Body of pancreas (tissue), 4 donors: ENCODE measurements around the gene SPATA46. TPM values are rescaled to one million over a fixed set of nuclear protein-coding genes. Genes with fewer than 3 reads are reported as not detected.

Source experiments
- ATAC-seq: fragments of 150-250 bp; one replicate; pipeline ENCODE4 v1.9.1; 2016
- DNase-seq, 4 donors: peaks; one replicate each; pipeline ENCODE4 v3.0.0-alpha.2; 2019
- H3K27ac ChIP-seq, 4 donors: fragments of 200-600 bp; sonication (generic); 1 replicate in 3 of 4; 2 replicates in 1 of 4; pipeline versions ENCODE4 v1.5.1 to v1.6.1; 2016 to 2019; ENCODE audit warnings: mild to moderate bottlenecking in 1 of 4, mixed read lengths in 1 of 4, moderate library complexity in 1 of 4
- H3K27me3 ChIP-seq, 2 donors: fragments of 200-600 bp; sonication (generic); one replicate each; pipeline ENCODE4 v1.6.0; 2016; ENCODE audit warnings: mild to moderate bottlenecking in 1 of 2
- H3K36me3 ChIP-seq, 2 donors: fragments of 200-600 bp; sonication (generic); replicated peaks in 1 of 2; 2 replicates each; pipeline ENCODE4 v1.5.1; 2016; ENCODE audit warnings: low read depth in 2 of 2; ENCODE audit not compliant: insufficient read depth in 1 of 2
- H3K4me1 ChIP-seq: fragments of 200-600 bp; sonication (generic); one replicate; pipeline ENCODE4 v1.6.0; 2016
- H3K4me3 ChIP-seq, 2 donors: fragments of 200-600 bp; sonication (generic); 1 replicate in 1 of 2; 2 replicates in 1 of 2; pipeline ENCODE4 v1.5.1; 2016 to 2019
- H3K9me3 ChIP-seq, 3 donors: fragments of 200-600 bp; sonication (generic); 1 replicate in 2 of 3; 2 replicates in 1 of 3; pipeline ENCODE4 v1.5.1; 2016
- CTCF ChIP-seq, 7 experiments: fragments of 450-650 bp in 4 of 7; fragments of 200-600 bp in 3 of 7; sonication (generic) in 3 of 7; IDR thresholded peaks; one replicate each; pipeline ENCODE4 v1.5.1; 2016 to 2019; ENCODE audit warnings: antibody characterized with exemption in 7 of 7
- POLR2A ChIP-seq, 3 donors: fragments of 450-650 bp; IDR thresholded peaks; one replicate each; pipeline ENCODE4 v1.6.1; 2016; ENCODE audit warnings: antibody characterized with exemption in 3 of 3, mild to moderate bottlenecking in 2 of 3
- WGBS, 2 donors: methylation state at CpG; one replicate each; pipeline ENCODE4 v1.1.5; 2017; 5-methylcytosine and 5-hydroxymethylcytosine counted together
- intact Hi-C: fragments of 100-400 bp; cut with DNase I; formaldehyde crosslinking; loops from one replicate; pipeline ENCODE4 v1.15.1; 2023
- total RNA-seq, 2 donors: library from RNA; depleted of rRNA; stranded (reverse); fragments of >200 nt; gene quantifications; one replicate each; pipeline ENCODE4 v1.1.0, GENCODE V29; 2016

The SPATA46 gene
- total RNA-seq, 2 donors from 2014 or later: not detected

DNA sequence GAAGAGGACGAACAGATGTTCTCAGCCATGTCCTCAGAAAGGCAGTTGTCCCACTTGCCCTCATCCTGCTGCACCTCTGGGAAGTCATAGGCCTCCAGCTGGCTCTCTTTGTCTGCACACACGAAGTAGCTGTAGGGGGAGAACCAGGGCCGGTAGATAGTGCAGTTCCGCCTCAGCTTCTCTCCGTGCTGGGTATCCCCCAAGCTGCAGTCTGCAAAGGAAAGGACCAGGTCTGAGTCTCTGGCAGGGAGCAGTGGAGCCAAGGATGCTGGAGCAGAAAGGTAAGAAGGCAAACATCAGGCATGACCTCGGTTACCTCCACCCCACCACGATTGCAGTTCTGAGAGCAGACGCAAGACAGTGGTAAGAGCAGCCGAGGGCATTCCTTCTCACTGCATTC lies 2.2 kb downstream of the SPATA46 start:
- H3K27me3 ChIP-seq: no peaks in the 10 kb centered on the region
- ATAC-seq: no peak
- intact Hi-C loops: no loop called here
- no peaks in the 10 kb centered on the region for H3K36me3 ChIP-seq
- DNase-seq: no peak
- no peak overlapping the region for H3K4me3 ChIP-seq
- 85 to 87% methylated on average over 3 to 9 of the region's 9 CpGs for WGBS, 2 donors
- no peaks in the 10 kb centered on the region for H3K9me3 ChIP-seq
- TF ChIP-seq CTCF (IDR thresholded peaks at IDR 0.05): no peak
- TF ChIP-seq POLR2A (IDR thresholded peaks at IDR 0.05): no peak
- no peak overlapping the region for H3K27ac ChIP-seq
- H3K4me1 ChIP-seq: no peaks in the 10 kb centered on the region

DNA sequence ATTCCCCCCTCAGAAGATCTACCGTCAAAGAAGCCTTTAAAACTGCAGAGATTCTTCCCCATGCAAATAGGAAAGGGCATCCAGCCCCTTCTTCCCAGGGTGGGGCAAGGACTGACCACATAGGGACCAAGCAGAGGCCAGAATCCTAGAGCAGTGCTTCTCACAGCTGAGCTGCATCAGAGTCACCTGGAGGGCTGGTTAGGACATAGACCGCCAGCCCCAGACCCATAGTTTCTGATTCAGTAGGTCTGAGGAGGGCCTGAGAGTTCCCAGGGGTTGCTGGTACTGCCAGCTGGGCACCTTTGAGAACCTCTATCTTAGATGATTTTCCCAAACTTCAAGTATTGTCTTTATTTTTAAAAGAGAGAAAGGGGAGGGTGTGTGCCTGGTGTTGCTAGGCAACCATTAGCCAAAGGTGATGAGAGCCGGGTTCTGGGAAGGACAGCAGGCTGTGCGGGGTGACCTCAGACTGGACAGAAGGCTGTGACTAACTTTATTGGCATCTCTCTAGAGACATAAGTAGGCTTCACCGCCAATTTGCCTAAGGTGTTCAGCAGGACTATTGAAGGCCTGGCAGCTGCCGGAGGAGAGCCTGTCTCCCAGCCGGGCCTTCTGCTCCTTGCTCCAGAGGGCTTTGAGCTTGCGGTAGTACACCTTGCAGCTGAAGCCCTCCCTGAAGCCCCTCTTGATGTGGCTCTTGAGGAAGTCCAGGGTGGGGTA lies 3.0 kb downstream of the SPATA46 start:
- Histone ChIP-seq H3K4me1 (no peaks in the 10 kb centered on the region), H3K9me3 (no peaks in the 10 kb centered on the region), H3K27me3 (no peaks in the 10 kb centered on the region), H3K4me3 (no peak overlapping the region), H3K27ac (no peak overlapping the region), H3K36me3 (no peaks in the 10 kb centered on the region)
- no peak for TF ChIP-seq POLR2A (IDR thresholded peaks at IDR 0.05)
- TF ChIP-seq CTCF (IDR thresholded peaks at IDR 0.05): no peak
- intact Hi-C loops: no loop called here
- ATAC-seq (no peak), DNase-seq (no peak)
- 88 to 92% methylated on average over 8 of the region's 8 CpGs for WGBS, 2 donors

- no peak overlapping the region for H3K27ac ChIP-seq
- 80 to 100% methylated on average over 1 of the region's 1 CpG for WGBS, 2 donors
- H3K36me3 ChIP-seq: no peaks in the 10 kb centered on the region
- H3K4me1 ChIP-seq: no peaks in the 10 kb centered on the region
- H3K9me3 ChIP-seq: no peaks in the 10 kb centered on the region
- intact Hi-C loops: no loop called here
- DNase-seq (no peak), ATAC-seq (no peak)
- no peak for TF ChIP-seq CTCF (IDR thresholded peaks at IDR 0.05)
- TF ChIP-seq POLR2A (IDR thresholded peaks at IDR 0.05): no peak
- H3K4me3 ChIP-seq: no peak overlapping the region
- H3K27me3 ChIP-seq: no peaks in the 10 kb centered on the region
These were observed 3.6 kb downstream of the SPATA46 start for GRCh38 chr1:162373072-162373427.

DNA sequence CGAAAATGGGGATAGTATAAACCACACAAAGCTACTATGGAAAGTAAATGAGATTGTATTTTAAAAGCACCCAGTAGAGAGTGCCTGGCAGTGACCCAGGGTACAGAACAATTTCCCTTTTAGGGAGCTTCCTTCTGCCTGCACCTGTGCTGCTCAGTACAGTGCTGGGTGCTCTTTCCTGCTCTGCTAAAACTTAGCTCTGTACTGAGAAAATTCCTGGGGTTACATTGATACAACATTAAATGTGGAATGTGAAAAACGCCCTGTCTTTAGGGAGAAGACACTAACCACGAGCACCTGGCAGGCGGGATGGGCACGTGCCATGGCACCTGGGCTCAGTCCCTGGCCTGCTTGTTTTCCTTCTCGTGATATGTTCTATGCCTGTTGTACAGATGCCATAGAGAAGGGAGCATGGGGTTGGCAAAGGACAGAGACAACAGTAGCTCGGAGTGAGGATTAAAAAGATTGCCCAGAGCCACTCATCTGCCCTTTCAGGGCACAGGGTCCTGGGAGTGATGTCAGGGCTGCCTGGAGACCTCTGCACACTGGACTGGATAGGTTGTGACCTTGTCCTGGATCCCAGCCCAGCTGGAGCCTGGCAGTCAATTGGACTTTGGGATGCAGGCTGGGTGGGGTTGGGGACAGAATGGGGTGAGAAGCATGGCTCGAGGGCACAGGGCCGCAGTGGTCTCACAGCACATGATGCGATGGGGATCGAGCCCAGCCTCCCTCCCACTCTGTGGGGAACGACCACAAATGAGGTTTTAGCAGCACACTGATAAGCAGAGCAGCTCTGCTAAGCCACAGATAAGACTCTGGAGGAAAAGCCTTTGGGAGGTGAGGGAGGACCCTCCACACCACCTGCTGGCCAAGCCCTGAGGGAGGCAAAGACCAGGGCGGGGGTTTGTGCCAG lies 4.2 kb downstream of the SPATA46 start:
- DNase-seq (no peak), ATAC-seq (no peak)
- Histone ChIP-seq H3K27me3 (no peaks in the 10 kb centered on the region), H3K27ac (no peak overlapping the region), H3K4me3 (no peak overlapping the region), H3K36me3 (no peaks in the 10 kb centered on the region), H3K9me3 (no peaks in the 10 kb centered on the region), H3K4me1 (no peaks in the 10 kb centered on the region)
- WGBS, 2 donors: 61 to 69% methylated on average over 13 of the region's 13 CpGs
- no peak for TF ChIP-seq CTCF (IDR thresholded peaks at IDR 0.05)
- no peak for TF ChIP-seq POLR2A (IDR thresholded peaks at IDR 0.05)
- intact Hi-C loops: no loop called here
